HuH-7 (cell line): ENCODE data around the gene HDDC2.
A peak's percentile ranks its signal among the peaks of the same experiment; 100 is the strongest.

Source experiments
- DNase-seq: peaks from one replicate; pipeline ENCODE4 v3.0.0; 2011; ENCODE audit warnings: low spot score

HDDC2 gene, protein sequence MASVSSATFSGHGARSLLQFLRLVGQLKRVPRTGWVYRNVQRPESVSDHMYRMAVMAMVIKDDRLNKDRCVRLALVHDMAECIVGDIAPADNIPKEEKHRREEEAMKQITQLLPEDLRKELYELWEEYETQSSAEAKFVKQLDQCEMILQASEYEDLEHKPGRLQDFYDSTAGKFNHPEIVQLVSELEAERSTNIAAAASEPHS

DNA sequence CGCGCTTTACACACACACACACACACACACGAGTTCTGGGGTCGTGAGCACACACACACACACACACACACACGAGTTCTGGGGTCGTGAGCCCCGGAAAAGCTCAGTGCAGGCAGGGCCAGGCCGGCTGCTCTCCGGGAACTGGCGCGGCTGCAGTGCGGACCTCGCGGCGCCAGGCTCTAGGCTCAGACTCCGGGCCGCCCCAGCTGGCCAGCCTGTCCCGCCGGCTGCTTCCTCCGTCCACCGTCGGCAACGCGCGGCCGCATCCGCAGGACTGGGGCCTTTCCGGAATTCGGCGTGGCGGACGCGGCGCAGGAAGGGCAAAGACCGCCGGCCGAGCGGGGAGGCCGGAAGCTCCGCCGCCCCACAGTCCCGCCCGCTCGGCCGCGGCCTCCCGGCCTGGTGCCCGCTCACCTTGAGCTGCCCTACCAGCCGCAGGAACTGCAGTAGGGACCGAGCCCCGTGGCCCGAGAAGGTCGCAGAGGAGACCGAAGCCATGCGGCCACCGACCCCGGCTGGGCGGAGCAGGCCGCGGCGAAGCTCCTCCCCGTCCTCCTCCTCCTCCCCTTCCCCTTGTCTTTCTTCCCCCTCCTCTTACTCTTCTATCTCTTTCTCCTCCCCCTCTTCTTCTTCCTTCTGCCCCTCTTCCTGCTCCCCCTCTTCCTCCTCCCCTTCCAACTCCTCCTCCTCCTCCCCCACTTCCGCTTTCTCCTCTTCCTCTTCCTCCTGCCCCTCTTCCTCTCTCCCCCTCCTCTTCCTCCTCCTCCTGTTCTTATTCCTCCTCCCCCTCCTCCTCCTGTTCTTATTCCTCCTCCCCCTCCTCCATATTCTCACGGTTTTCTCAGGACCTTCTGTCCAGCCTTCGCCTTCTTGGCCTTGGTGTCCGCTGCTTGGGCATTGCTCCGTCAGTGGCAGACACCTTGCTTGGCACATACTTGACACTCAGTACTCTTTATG is at the start of gene HDDC2:
HDDC2 (minus strand) TSS at position 533 of the 957 bp plus-strand sequence; CDS start at position 498, 35 bp downstream.
- peak; percentile 63 for DNase-seq

DNA sequence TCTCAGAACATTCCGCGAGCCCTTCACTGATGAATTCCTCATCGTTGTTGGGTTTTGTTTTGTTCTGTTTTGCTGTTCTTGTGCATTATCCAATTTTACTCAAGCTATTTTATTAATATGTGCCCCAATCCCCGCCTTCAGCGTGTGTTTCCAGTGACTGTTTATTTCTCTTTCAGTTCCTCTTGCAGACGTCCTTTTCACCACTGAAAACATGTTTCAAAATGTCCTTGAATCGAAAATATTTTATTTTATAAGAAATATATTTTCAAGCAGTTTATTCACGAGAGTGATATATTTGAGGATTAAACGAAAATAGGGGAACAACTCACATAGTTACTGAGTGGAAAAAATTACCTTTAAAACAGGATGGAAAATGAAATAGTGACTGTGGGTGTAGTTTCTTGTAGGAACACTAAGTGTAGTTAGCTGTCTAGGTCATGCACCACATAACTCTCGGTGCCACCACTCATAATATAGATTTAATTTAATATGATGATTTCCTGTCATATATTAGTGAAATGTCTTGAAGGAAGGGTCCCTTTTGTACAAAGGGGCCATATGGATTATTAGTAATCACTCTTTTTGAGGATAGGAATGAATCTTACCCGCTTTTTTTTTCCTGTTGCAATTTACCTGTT is 45.3 kb upstream of the HDDC2 start:
- no peak for DNase-seq

GRCh38 chr6:125346201-125346925 is 44.6 kb upstream of the HDDC2 start:
- DNase-seq = no peak

- DNase-seq = no peak
Measured at GRCh38 chr6:125341460-125341859, 39.7 kb upstream of the HDDC2 start.

GRCh38 chr6:125340991-125341390 is 39.2 kb upstream of the HDDC2 start:
- no peak for DNase-seq

DNA sequence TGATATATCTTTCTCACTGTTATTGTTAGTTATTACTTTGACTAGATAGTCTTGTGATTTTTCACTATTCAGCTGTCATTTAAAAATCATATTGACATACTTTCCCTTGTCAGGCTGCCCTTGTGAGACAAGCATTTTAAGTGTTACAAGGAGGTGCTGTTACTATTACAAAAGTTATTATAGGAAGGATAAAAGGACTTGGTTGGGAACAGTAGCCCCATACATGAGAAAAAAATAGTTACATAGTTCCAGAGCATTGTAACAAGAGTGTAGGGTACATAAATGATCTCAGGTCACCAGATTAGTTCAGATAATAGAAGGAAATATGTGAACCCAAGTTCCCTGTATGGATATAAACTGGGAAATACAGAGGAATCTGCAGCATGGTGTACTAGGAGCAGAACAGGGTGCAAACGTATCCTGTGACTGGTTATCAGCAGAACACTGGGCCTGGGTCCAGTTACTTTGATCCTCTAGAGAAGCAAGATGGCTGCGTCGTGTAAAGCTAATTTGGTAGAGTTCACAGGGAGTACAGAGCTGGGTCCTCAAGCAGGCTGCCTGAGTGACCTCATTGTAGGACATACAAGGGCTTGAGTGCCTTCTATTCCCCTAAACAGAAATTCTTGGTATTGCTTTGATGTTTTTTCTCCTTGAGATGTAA is 38.5 kb upstream of the HDDC2 start:
- DNase-seq = no peak

DNA sequence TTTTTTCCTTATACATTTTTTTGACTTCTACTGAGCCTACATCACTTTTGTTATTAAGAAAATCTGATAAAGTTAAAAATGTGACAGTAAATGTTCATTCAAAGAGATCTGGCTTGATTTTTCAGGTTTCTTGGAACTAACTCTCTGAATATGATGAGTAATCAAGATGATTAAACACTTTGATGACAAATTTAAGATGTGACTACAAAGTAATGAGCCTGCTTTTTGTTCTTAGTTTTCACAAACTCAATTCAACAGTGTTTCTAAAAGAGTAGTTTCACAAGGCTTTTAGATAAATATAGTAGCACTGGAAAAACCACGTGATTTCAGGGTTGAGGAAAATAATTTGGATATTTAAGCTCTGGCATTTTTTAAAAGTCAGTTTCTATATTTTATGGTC is 37.9 kb upstream of the HDDC2 start:
- no peak for DNase-seq

- no peak for DNase-seq
Measured at GRCh38 chr6:125338381-125338780, 36.6 kb upstream of the HDDC2 start.

- no peak for DNase-seq
Measured at GRCh38 chr6:125337706-125338105, 35.9 kb upstream of the HDDC2 start.

DNA sequence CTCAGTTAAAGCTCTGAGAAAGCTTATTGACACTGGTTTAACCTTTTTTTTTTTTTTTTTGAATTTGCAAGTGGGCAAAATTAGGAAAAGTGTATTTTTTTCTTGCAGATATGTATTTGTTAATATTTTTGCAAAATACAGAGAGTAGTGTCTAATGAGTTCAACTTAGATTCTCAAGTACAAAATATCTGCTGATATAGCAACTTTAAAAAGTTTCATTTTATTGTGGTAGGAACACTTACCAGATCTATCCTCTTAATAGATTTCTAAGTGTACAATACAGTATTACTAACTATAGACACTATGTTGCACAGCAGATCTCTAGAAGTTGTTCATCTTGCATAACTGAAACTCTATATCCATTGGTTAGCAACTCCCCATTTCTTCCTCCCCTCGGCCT is 30.9 kb upstream of the HDDC2 start:
- no peak for DNase-seq

DNA sequence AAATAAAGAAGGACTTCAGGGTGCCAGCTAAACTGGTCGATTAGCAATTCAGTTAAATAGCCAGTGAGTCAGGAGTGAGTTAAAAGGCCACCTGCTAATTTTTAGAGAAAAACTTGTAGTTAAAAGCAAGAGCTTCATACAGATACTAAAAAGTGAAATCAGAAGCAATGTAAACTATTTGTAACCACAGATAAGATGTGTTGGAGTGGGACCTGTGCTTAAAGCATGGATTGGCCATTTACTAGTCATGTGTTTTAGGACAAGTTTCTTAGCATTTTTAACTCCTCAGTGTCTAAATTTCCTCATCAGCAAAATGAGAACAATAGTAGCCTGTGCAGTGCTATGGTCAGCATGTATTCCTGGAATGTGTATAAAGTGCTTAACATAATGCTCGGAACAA is 23.8 kb upstream of the HDDC2 start:
- DNase-seq = no peak

- no peak for DNase-seq
Measured at GRCh38 chr6:125323376-125323775, 21.6 kb upstream of the HDDC2 start.

DNA sequence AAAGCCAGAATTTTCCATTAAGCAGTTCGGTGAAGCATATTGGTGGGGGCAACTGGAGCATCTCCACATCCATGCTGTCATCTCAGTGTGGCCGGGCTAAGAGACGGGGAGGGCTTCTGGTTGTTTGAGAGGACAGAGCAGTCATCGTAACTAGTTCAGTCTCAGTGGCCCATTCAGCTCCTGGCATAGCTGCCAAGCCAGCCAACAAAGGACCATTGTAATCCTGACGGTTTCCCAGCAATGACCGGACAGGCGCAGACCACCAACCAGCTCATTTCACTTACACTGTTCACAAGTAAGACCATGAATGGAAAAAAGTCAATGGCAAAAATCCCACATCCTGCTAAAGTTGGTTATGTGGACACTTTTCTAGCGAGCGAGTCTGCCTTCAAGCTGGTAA is 14.9 kb upstream of the HDDC2 start:
- DNase-seq = no peak

- no peak for DNase-seq
Measured at GRCh38 chr6:125315548-125315947, 13.8 kb upstream of the HDDC2 start.

- DNase-seq = peak; percentile 46
Measured at GRCh38 chr6:125314009-125314581, 12.3 kb upstream of the HDDC2 start.

DNA sequence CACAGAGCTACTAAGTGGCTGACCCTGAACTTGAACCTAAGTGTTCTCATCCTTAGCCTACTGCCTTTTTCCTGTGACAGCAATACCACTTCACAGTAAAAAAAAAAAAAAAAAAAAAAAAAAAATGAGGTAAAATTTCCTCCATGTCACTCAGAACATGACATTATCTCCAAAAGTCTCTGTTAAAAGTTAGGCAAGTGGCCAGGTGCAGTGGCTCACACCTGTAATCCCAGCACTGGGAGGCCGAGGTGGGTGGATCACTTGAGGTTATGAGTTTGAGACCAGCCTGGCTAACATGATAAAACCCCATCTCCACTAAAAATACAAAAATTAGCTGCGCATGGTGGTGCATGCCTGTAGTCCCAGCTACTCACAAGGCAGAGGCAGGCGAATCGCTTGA is 11.2 kb upstream of the HDDC2 start:
- DNase-seq = no peak

DNA sequence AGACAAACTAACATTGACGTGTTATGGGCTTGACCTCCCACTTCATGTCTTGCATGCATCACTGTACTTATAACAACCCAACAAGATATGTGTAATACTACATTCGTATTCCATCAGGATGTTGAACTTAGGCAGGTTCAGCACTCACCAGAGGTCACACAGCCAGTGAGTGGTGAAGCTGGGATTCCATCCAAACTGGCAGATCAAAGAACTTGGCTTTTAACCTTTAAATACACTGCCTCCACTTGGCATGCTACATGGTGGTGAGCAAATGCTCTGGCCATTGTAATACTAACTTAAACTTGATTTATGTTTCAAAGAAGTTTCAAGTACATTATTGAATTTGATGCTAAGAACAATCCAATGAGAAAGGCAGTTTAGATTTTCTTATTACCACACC is 10.7 kb upstream of the HDDC2 start:
- DNase-seq = no peak

GRCh38 chr6:125310994-125311649 is 9.4 kb upstream of the HDDC2 start:
- DNase-seq = peak; percentile 37

DNA sequence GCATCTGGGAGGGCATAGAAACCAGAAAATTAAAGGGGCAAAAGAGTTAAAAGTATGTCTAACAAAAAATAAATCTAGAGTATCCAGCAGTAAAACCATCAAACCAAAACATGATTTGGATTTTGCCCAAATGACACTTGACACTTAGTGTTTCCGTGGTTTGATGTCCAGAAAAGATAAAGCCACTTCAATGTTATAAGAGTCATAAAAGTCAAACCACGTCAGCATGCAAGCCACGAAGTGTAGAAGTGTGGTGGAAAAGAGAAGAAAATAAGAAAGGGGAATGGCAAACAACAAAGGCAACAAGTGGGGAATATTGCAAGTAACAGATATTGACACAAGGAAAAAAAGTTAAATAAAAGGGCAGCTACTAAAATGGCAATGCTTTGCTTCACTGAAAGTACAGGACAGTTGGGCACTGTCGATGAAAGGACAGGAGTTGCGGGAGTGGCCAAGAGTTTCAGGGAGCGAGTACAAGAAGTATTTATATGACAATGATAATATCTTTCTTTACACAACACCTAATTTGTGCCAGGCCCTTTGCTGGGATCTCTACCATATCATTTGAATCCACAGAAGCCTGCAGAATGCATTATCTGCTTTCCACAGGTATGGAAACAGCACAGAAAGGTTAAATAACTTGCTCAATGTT is 6.3 kb upstream of the HDDC2 start:
- DNase-seq = no peak

DNA sequence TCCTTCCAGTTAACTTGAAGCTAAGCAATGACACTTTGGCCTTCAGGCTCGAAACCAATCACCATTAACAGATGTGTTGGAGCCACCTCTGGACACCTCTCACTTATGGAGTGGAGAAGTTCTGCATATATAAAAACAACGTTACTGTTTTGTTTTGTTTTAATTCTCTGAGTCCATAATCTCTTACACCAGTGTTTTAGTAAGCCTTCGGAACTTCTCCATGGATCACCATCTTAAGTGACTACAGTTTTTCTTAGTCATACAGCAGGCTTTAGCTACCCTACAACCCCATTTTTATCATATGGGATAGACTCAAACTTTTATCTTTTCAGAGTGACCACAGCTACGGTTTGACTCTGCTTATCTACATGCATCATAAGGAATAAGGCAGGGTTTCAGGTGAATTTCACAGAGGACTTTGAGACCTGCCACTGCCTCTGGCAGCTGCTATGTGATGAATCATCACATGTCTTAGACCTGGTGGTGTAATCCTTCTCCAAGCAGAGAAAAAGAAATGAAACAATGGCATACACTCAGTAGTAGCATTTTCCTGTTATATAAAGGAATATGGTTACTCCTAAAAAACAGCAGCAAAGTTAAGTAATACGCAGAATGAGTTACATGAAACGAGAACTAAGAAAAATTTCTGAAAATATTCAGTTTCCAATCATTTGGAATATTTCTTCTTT is 5.5 kb upstream of the HDDC2 start:
- no peak for DNase-seq
